ENCODE measurements around the gene ARHGEF11.

The ARHGEF11 gene

GRCh38 chr1:157050836-157051235, 5.3 kb upstream of the ARHGEF11 start:
- no peak for DNase-seq

GRCh38 chr1:157047062-157047410, 1.5 kb upstream of the ARHGEF11 start:
- DNase-seq: no peak

GRCh38 chr1:157044326-157044725, 1.2 kb downstream of the ARHGEF11 start:
- DNase-seq: no peak

GRCh38 chr1:157043685-157044084, 1.9 kb downstream of the ARHGEF11 start:
- DNase-seq: peak in 2 of 58 donors; percentile 2 to 11

- no peak for DNase-seq
Observed at GRCh38 chr1:157042846-157043245, 2.7 kb downstream of the ARHGEF11 start.

- DNase-seq: no peak
Observed at GRCh38 chr1:157040802-157041201, 4.7 kb downstream of the ARHGEF11 start.

- no peak for DNase-seq
Observed at GRCh38 chr1:157035121-157035520, 10.4 kb downstream of the ARHGEF11 start.

- DNase-seq: peak in 49 of 58 donors; percentile 8 to 82 (median 48)
Observed at GRCh38 chr1:157034137-157034800, 11.3 kb downstream of the ARHGEF11 start.

GRCh38 chr1:157033357-157033876, 12.1 kb downstream of the ARHGEF11 start:
- no peak for DNase-seq

- DNase-seq: no peak
Observed at GRCh38 chr1:157032303-157032702, 13.2 kb downstream of the ARHGEF11 start.

- no peak for DNase-seq
Observed at GRCh38 chr1:157030728-157031127, 14.8 kb downstream of the ARHGEF11 start.

GRCh38 chr1:157028674-157029073, 16.9 kb downstream of the ARHGEF11 start:
- no peak for DNase-seq

- no peak for DNase-seq
Observed at GRCh38 chr1:157025856-157026255, 19.7 kb downstream of the ARHGEF11 start.

- DNase-seq: no peak
Observed at GRCh38 chr1:157025385-157025784, 20.2 kb downstream of the ARHGEF11 start.

GRCh38 chr1:157021688-157022087, 23.9 kb downstream of the ARHGEF11 start:
- no peak for DNase-seq

- DNase-seq: no peak
Observed at GRCh38 chr1:157019457-157019856, 26.1 kb downstream of the ARHGEF11 start.

- DNase-seq: no peak
Observed at GRCh38 chr1:157011845-157012244, 33.7 kb downstream of the ARHGEF11 start.

GRCh38 chr1:157008502-157008901, 37.0 kb downstream of the ARHGEF11 start:
- DNase-seq: no peak

- DNase-seq: no peak
Observed at GRCh38 chr1:157007306-157007705, 38.2 kb downstream of the ARHGEF11 start.

GRCh38 chr1:157006676-157007075, 38.9 kb downstream of the ARHGEF11 start:
- peak in 1 of 58 donors; percentile 2 for DNase-seq

GRCh38 chr1:157005965-157006364, 39.6 kb downstream of the ARHGEF11 start:
- DNase-seq: no peak

GRCh38 chr1:157004806-157005205, 40.7 kb downstream of the ARHGEF11 start:
- DNase-seq: no peak

GRCh38 chr1:157004327-157004726, 41.2 kb downstream of the ARHGEF11 start:
- no peak for DNase-seq

- no peak for DNase-seq
Observed at GRCh38 chr1:157001304-157001703, 44.2 kb downstream of the ARHGEF11 start.

All from anterior cingulate cortex (tissue), 58 donors.